ENCODE measurements around the gene ATF6B.

The ATF6B gene

DNA sequence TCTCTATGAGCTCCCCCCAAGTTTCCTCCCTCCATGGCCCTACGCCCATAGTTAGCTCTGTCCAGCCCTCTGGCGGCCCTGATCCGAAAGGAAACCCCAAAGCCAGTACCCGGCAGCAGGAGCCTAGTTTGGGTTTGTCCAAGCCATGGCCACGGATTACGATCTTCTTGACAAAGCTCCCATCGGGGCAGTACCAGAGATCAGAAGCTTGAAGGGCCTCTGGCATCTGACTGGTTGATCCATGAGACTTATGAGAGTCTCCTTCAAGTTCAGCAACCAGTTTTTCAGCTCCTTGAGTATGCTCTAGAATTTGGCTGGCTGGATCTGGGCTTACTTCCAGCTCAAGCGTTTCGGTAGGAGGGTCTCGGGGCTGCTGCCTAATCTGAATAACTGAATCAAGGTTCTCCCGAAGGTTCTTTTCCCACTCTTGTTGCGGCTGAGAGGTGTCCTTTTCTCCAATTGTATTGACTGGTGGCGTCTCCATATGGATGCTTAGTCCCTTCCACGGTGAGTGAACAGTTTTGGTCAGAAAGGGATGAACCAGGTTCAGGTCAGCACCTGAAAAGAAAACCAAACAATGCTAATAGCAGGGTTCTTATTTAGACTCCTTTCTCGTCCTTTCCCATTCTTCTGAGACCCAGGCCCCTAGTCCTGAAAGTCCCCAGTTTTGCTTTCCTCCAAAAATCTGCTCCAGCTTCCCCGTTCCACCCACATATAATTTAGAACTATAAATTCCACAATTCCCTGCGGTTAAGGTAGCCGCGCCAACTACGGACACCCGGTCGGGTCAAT is 1.4 kb upstream of the ATF6B start:
- 0 out of 2 replicates have a peak, but pooled peaks cover 5% of the 10 kb centered on the region for H3K36me3 ChIP-seq (ENCODE audit: insufficient read depth, low read length)
- peak overlapping the region; percentile 69 for H3K9ac ChIP-seq (ENCODE audit: low read depth, low read length)
- no peaks in the 10 kb centered on the region for H3K9me3 ChIP-seq (ENCODE audit: control insufficient read depth, insufficient read depth, low read length)
- H3K4me1 ChIP-seq (ENCODE audit: insufficient read depth, low read length) = no peaks in the 10 kb centered on the region; the same call in 1 of the 2 replicates

GRCh38 chr6:32128751-32129296 is 778 bp upstream of the ATF6B start:
- no peaks in the 10 kb centered on the region; the same call in 1 of the 2 replicates for H3K4me1 ChIP-seq (ENCODE audit: insufficient read depth, low read length)
- no peaks in the 10 kb centered on the region for H3K9me3 ChIP-seq (ENCODE audit: control insufficient read depth, insufficient read depth, low read length)
- H3K36me3 ChIP-seq (ENCODE audit: insufficient read depth, low read length) = 0 out of 2 replicates have a peak, but pooled peaks cover 5% of the 10 kb centered on the region
- no peak overlapping the region for H3K9ac ChIP-seq (ENCODE audit: low read depth, low read length)

DNA sequence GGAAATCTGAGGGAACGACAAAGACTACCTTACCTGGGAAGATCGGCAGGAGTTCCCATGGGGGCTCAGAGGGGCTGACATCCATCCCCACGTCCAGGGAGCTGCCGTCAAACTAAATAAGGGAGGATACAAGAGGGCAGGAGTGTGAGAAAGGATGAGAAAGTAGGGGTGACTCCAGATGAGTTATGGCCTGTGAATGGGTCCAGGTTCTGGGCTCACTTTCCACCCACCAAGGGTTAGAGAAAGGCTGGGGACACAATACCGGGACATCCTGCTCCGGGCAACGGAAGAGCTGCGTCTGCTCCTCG is 683 bp downstream of the ATF6B start:
- Histone ChIP-seq H3K4me1 (ENCODE audit: insufficient read depth, low read length) (no peaks in the 10 kb centered on the region; the same call in 1 of the 2 replicates), H3K36me3 (ENCODE audit: insufficient read depth, low read length) (0 out of 2 replicates have a peak, but pooled peaks cover 5% of the 10 kb centered on the region), H3K9me3 (ENCODE audit: control insufficient read depth, insufficient read depth, low read length) (no peaks in the 10 kb centered on the region), H3K9ac (ENCODE audit: low read depth, low read length) (peak overlapping the region; percentile 100; the same call in 1 of the 2 replicates)

GRCh38 chr6:32126880-32127279 is 1.2 kb downstream of the ATF6B start:
- Histone ChIP-seq H3K9ac (ENCODE audit: low read depth, low read length) (no peak overlapping the region), H3K9me3 (ENCODE audit: control insufficient read depth, insufficient read depth, low read length) (no peaks in the 10 kb centered on the region), H3K4me1 (ENCODE audit: insufficient read depth, low read length) (no peaks in the 10 kb centered on the region; the same call in 1 of the 2 replicates), H3K36me3 (ENCODE audit: insufficient read depth, low read length) (0 out of 2 replicates have a peak, but pooled peaks cover 5% of the 10 kb centered on the region)

GRCh38 chr6:32123681-32124080 is 4.4 kb downstream of the ATF6B start:
- Histone ChIP-seq H3K36me3 (ENCODE audit: insufficient read depth, low read length) (0 out of 2 replicates have a peak, but pooled peaks cover 5% of the 10 kb centered on the region), H3K9ac (ENCODE audit: low read depth, low read length) (no peak overlapping the region)

DNA sequence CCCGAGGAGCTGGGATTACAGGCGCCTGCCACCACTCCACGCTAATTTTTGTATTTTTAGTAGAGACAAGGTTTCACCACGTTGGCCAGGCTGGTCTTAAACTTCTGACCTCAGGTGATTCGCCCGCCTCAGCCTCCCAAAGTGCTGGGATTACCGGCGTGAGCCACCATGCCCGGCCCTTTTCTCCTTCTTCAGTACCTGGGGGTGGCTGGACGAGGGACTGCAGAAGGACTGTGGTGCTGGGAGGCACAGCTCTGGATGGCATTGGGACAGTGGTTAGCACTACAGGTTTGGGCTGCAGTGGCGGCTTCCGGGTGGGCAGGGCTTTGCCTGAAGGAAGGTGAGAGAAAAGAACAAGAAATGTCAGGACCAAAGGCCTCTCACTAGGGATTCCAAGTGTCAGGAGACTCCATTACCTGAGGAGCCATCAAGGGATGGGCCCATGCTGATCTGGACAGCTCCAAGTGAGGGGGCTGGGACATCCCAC is 7.4 kb downstream of the ATF6B start:
- Histone ChIP-seq H3K36me3 (ENCODE audit: insufficient read depth, low read length) (no peaks in the 10 kb centered on the region), H3K4me1 (ENCODE audit: insufficient read depth, low read length) (0 out of 2 replicates have a peak, but pooled peaks cover 4% of the 10 kb centered on the region), H3K9me3 (ENCODE audit: control insufficient read depth, insufficient read depth, low read length) (no peaks in the 10 kb centered on the region), H3K9ac (ENCODE audit: low read depth, low read length) (no peak overlapping the region)

More at GRCh38 chr6:32123681-32124080, 4.4 kb downstream of the ATF6B start:
- H3K4me1 ChIP-seq (ENCODE audit: insufficient read depth, low read length) = peaks cover 4% of the 10 kb centered on the region; the same call in 1 of the 2 replicates
- H3K9me3 ChIP-seq (ENCODE audit: control insufficient read depth, insufficient read depth, low read length) = no peaks in the 10 kb centered on the region

GRCh38 chr6:32118782-32119628 is 9.0 kb downstream of the ATF6B start:
- Histone ChIP-seq H3K36me3 (ENCODE audit: insufficient read depth, low read length) (no peaks in the 10 kb centered on the region), H3K9ac (ENCODE audit: low read depth, low read length) (no peak overlapping the region), H3K9me3 (ENCODE audit: control insufficient read depth, insufficient read depth, low read length) (no peaks in the 10 kb centered on the region), H3K4me1 (ENCODE audit: insufficient read depth, low read length) (0 out of 2 replicates have a peak, but pooled peaks cover 4% of the 10 kb centered on the region)

- Histone ChIP-seq H3K9me3 (ENCODE audit: control insufficient read depth, insufficient read depth, low read length) (no peaks in the 10 kb centered on the region), H3K9ac (ENCODE audit: low read depth, low read length) (no peak overlapping the region), H3K4me1 (ENCODE audit: insufficient read depth, low read length) (0 out of 2 replicates have a peak, but pooled peaks cover 6% of the 10 kb centered on the region), H3K36me3 (ENCODE audit: insufficient read depth, low read length) (no peaks in the 10 kb centered on the region)
Measured at GRCh38 chr6:32117461-32117860, 10.6 kb downstream of the ATF6B start.

GRCh38 chr6:32116674-32117073 is 11.4 kb downstream of the ATF6B start:
- Histone ChIP-seq H3K4me1 (ENCODE audit: insufficient read depth, low read length) (0 out of 2 replicates have a peak, but pooled peaks cover 6% of the 10 kb centered on the region), H3K9ac (ENCODE audit: low read depth, low read length) (no peak overlapping the region), H3K36me3 (ENCODE audit: insufficient read depth, low read length) (no peaks in the 10 kb centered on the region), H3K9me3 (ENCODE audit: control insufficient read depth, insufficient read depth, low read length) (no peaks in the 10 kb centered on the region)

DNA sequence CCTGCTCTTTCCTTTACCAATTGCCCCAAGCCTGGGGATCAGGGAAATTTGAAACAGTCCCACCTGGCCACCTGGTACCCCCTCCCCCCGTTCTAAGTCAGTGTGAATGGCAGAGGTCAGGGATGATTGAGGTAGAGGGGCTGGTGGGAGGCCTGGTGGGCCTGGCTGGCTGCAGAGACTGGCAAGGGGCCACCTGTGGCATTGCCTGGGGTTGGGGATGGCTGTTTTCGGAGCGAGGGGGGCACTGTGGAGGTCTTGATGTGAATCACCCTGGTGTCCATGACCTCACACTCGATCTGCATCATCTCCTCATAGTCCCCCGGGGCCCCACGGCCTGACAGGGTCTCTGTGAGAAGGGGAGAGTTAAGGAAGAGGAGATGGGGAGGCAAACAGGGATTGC is 12.4 kb downstream of the ATF6B start:
- no peak overlapping the region for H3K9ac ChIP-seq (ENCODE audit: low read depth, low read length)
- H3K4me1 ChIP-seq (ENCODE audit: insufficient read depth, low read length) = 0 out of 2 replicates have a peak, but pooled peaks cover 6% of the 10 kb centered on the region
- no peaks in the 10 kb centered on the region for H3K9me3 ChIP-seq (ENCODE audit: control insufficient read depth, insufficient read depth, low read length)
- H3K36me3 ChIP-seq (ENCODE audit: insufficient read depth, low read length) = no peaks in the 10 kb centered on the region

GRCh38 chr6:32114796-32115195 is 13.2 kb downstream of the ATF6B start:
- no peaks in the 10 kb centered on the region for H3K36me3 ChIP-seq (ENCODE audit: insufficient read depth, low read length)

GRCh38 chr6:32113386-32114352 is 14.4 kb downstream of the ATF6B start:
- H3K9ac ChIP-seq (ENCODE audit: low read depth, low read length) = no peak overlapping the region
- H3K9me3 ChIP-seq (ENCODE audit: control insufficient read depth, insufficient read depth, low read length) = no peaks in the 10 kb centered on the region
- no peaks in the 10 kb centered on the region for H3K36me3 ChIP-seq (ENCODE audit: insufficient read depth, low read length)
- H3K4me1 ChIP-seq (ENCODE audit: insufficient read depth, low read length) = 0 out of 2 replicates have a peak, but pooled peaks cover 3% of the 10 kb centered on the region

More at GRCh38 chr6:32114796-32115195, 13.2 kb downstream of the ATF6B start:
- Histone ChIP-seq H3K9me3 (ENCODE audit: control insufficient read depth, insufficient read depth, low read length) (no peaks in the 10 kb centered on the region), H3K9ac (ENCODE audit: low read depth, low read length) (no peak overlapping the region), H3K4me1 (ENCODE audit: insufficient read depth, low read length) (0 out of 2 replicates have a peak, but pooled peaks cover 6% of the 10 kb centered on the region)

DNA sequence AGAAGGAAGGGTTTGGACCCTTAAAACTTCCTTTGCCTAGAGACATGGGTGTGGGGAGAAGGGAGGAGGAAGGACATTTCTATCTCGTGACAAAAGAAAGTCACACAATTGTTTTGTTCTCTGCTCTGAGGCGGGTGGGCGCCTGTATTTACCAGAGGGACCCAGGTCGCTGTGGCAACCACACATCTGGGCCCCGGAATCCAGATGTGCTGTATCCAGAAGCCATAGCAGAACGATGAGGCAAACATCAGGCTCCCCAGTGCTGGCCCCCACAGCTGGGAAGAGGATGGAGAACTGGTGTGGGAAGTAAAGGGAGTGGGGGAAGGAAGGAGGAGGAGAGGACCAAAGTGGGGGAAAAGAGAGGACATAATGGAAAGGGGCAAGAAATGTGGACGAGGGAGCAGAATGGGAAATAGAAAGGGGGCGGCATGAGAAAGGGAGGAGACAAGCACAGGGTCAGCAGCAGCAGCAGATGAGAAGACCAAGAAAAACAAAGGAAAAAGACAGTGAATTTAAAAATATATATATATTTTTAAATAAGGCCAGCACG is 15.5 kb downstream of the ATF6B start:
- Histone ChIP-seq H3K9me3 (ENCODE audit: control insufficient read depth, insufficient read depth, low read length) (no peaks in the 10 kb centered on the region), H3K36me3 (ENCODE audit: insufficient read depth, low read length) (no peaks in the 10 kb centered on the region), H3K4me1 (ENCODE audit: insufficient read depth, low read length) (0 out of 2 replicates have a peak, but pooled peaks cover 3% of the 10 kb centered on the region), H3K9ac (ENCODE audit: low read depth, low read length) (no peak overlapping the region)
